HCT116 (cell line): ENCODE results near the gene DOCK9. TPM values are rescaled to one million over a fixed set of nuclear protein-coding genes. Genes with fewer than 3 reads are reported as not detected.

ENCODE experiments used
- ATAC-seq: fragments of 200-7000 bp; cut with Tn5 transposase; 2 replicates; pipeline ENCODE4 v1.9.1; 2020; ENCODE audit warnings: mild to moderate bottlenecking, moderate library complexity
- BruUV-seq: library from RNA; stranded (reverse); fragments of 400-500 nt; replicated peaks from 2 replicates; lab custom pipeline; 2021; lab: Mats Ljungman, UMichigan
- CTCF ChIA-PET: fragments of 300-600 bp; sonication (Branson Sonifier 250); formaldehyde crosslinking; loops from one replicate; lab custom pipeline; 2021; ENCODE audit warnings: antibody characterized with exemption; lab: Charles Lee
- POLR2A ChIA-PET: fragments of 300-600, 350-600 bp; sonication (Branson Sonifier 250); formaldehyde crosslinking; loops from one replicate; lab custom pipeline; 2021; ENCODE audit warnings: antibody characterized with exemption; lab: Charles Lee
- RAD21 ChIA-PET, 2 experiments: fragments of 300-600 bp; sonication (Branson Sonifier 250); formaldehyde crosslinking; loops; one replicate each; lab custom pipeline; 2023; ENCODE audit warnings: low total read pairs in 2 of 2; ENCODE audit not compliant: uncharacterized antibody in 2 of 2, unreplicated experiment in 2 of 2, low non-redundant PET in 1 of 2; lab: Charles Lee
- DNase-seq: peaks from one replicate; pipeline ENCODE4 v3.0.0-alpha.2; 2010; ENCODE audit warnings: low read depth, low spot score
- H2AFZ ChIP-seq: fragments of 200-600 bp; shearing (Covaris generic), sonication (generic); 2 replicates; pipeline ENCODE4 v1.6.1; 2017; ENCODE audit warnings: low read depth, mixed run types, mixed read lengths, antibody characterized with exemption, low read length; ENCODE audit not compliant: poor library complexity, severe bottlenecking
- H3K27ac ChIP-seq: 2 replicates; pipeline ENCODE4 v1.5.1; 2012; ENCODE audit warnings: low read depth, low read length
- H3K27me3 ChIP-seq: fragments of 200-600 bp; sonication (generic); 2 replicates; pipeline ENCODE4 v1.6.1; 2016; ENCODE audit warnings: mixed run types, low read length, mixed read lengths; ENCODE audit not compliant: insufficient read depth
- H3K36me3 ChIP-seq, 2 experiments: fragments of 200-500 bp in 1 of 2; fragments of 200-600 bp in 1 of 2; sonication (Bioruptor generic) in 1 of 2; sonication (generic) in 1 of 2; 2 replicates each; pipeline versions ENCODE4 v1.5.1 to v1.6.1; 2014 to 2016; ENCODE audit warnings: low read length in 2 of 2, inconsistent platforms in 1 of 2, mixed read lengths in 1 of 2, mixed run types in 1 of 2; ENCODE audit not compliant: insufficient read depth in 2 of 2, control insufficient read depth in 1 of 2
- H3K4me1 ChIP-seq, 2 experiments: fragments of 200-600 bp in 1 of 2; sonication (generic) in 1 of 2; 2 replicates each; pipeline versions ENCODE4 v1.5.1 to v1.6.1; 2012 to 2017; ENCODE audit warnings: low read length in 2 of 2, inconsistent platforms in 1 of 2, mild to moderate bottlenecking in 1 of 2, mixed read lengths in 1 of 2, mixed run types in 1 of 2, moderate library complexity in 1 of 2; ENCODE audit not compliant: insufficient read depth in 2 of 2, control insufficient read depth in 1 of 2
- H3K4me2 ChIP-seq: fragments of 200-600 bp; sonication (generic); 2 replicates; pipeline ENCODE4 v1.6.1; 2017; ENCODE audit warnings: mixed run types, low read length, mixed read lengths
- H3K4me3 ChIP-seq, 2 experiments: fragments of 200-600 bp in 1 of 2; sonication (generic) in 1 of 2; replicated peaks in 1 of 2; 2 replicates each; pipeline ENCODE4 v1.5.1; 2011 to 2016; ENCODE audit warnings: low read length in 2 of 2, control low read depth in 1 of 2, low read depth in 1 of 2, mild to moderate bottlenecking in 1 of 2, mixed read lengths in 1 of 2, mixed run types in 1 of 2
- H3K79me2 ChIP-seq: fragments of 200-600 bp; sonication (generic); 2 replicates; pipeline ENCODE4 v1.6.1; 2017; ENCODE audit warnings: mild to moderate bottlenecking, mixed run types, low read length, moderate library complexity, mixed read lengths; ENCODE audit not compliant: insufficient read depth
- H3K9ac ChIP-seq: fragments of 200-600 bp; sonication (generic); 2 replicates; pipeline ENCODE4 v1.6.1; 2016; ENCODE audit warnings: low read length, mixed read lengths
- H3K9me2 ChIP-seq: fragments of 200-600 bp; sonication (generic), shearing (Covaris generic); 2 replicates; pipeline ENCODE4 v1.6.1; 2017; ENCODE audit warnings: mixed run types, mild to moderate bottlenecking, moderate library complexity; ENCODE audit not compliant: insufficient read depth
- H3K9me3 ChIP-seq, 2 experiments: fragments of 200-500 bp in 1 of 2; fragments of 200-600 bp in 1 of 2; sonication (Bioruptor generic) in 1 of 2; sonication (generic) in 1 of 2; 2 replicates each; pipeline ENCODE4 v1.6.1; 2014 to 2017; ENCODE audit warnings: low read length in 2 of 2, mixed read lengths in 2 of 2, inconsistent platforms in 1 of 2, low read depth in 1 of 2, mild to moderate bottlenecking in 1 of 2, mixed run types in 1 of 2, moderate library complexity in 1 of 2; ENCODE audit not compliant: control insufficient read depth in 1 of 2, insufficient read depth in 1 of 2
- H4K20me1 ChIP-seq: fragments of 200-600 bp; sonication (generic), shearing (Covaris generic); 2 replicates; pipeline ENCODE4 v1.6.1; 2017; ENCODE audit warnings: mixed run types, mild to moderate bottlenecking, moderate library complexity; ENCODE audit not compliant: insufficient read depth
- CBX3 ChIP-seq: IDR thresholded peaks from 2 replicates; pipeline ENCODE4 v1.6.1; 2012; ENCODE audit warnings: low read depth
- CEBPB ChIP-seq: IDR thresholded peaks from 2 replicates; pipeline ENCODE4 v1.6.1; 2012; ENCODE audit warnings: low read depth
- CTCF ChIP-seq, 3 experiments: fragments of 200-600 bp in 1 of 3; sonication (generic) in 1 of 3; IDR thresholded peaks in 2 of 3; conservative IDR thresholded peaks in 1 of 3; 2 replicates each; pipeline ENCODE4 v1.5.1; 2012 to 2017; ENCODE audit warnings: low read depth in 2 of 3, low read length in 2 of 3, antibody characterized with exemption in 1 of 3, borderline replicate concordance in 1 of 3, control low read depth in 1 of 3, mild to moderate bottlenecking in 1 of 3, mixed read lengths in 1 of 3, mixed run types in 1 of 3, moderate library complexity in 1 of 3; ENCODE audit not compliant: insufficient read depth in 1 of 3
- EGR1 ChIP-seq: IDR thresholded peaks from 2 replicates; pipeline ENCODE4 v1.6.1; 2012; ENCODE audit warnings: low read depth
- EZH2 ChIP-seq: fragments of 200-600 bp; sonication (generic); IDR thresholded peaks from 2 replicates; pipeline ENCODE4 v1.6.1; 2017; ENCODE audit warnings: antibody characterized with exemption, mixed run types
- EZH2phosphoT487 ChIP-seq: fragments of 200-600 bp; IDR thresholded peaks from 2 replicates; pipeline ENCODE4 v1.6.1; 2018; ENCODE audit warnings: antibody characterized with exemption, borderline replicate concordance
- FOSL1 ChIP-seq: IDR thresholded peaks from 2 replicates; pipeline ENCODE4 v1.6.1; 2012; ENCODE audit warnings: low read depth
- JUND ChIP-seq: IDR thresholded peaks from 2 replicates; pipeline ENCODE4 v1.6.1; 2012
- RAD21 ChIP-seq: IDR thresholded peaks from 2 replicates; pipeline ENCODE4 v1.6.1; 2012; ENCODE audit warnings: low read depth, mild to moderate bottlenecking
- REST ChIP-seq: IDR thresholded peaks from 2 replicates; pipeline ENCODE4 v1.6.1; 2012; ENCODE audit warnings: low read depth
- SRF ChIP-seq: IDR thresholded peaks from 2 replicates; pipeline ENCODE4 v1.6.1; 2012; ENCODE audit warnings: low read depth
- TCF7L2 ChIP-seq: IDR thresholded peaks from 2 replicates; pipeline ENCODE4 v1.7.0; 2011; ENCODE audit warnings: borderline replicate concordance, inconsistent platforms; ENCODE audit not compliant: insufficient read depth, insufficient read length; ENCODE audit errors: extremely low read depth
- YY1 ChIP-seq: IDR thresholded peaks from 2 replicates; pipeline ENCODE4 v1.6.1; 2011; ENCODE audit warnings: low read length, low read depth, moderate library complexity, mild to moderate bottlenecking; ENCODE audit not compliant: insufficient replicate concordance; ENCODE audit errors: extremely low read depth
- ZBTB33 ChIP-seq: IDR thresholded peaks from 2 replicates; pipeline ENCODE4 v1.6.1; 2011; ENCODE audit warnings: mild to moderate bottlenecking, low read length, moderate library complexity; ENCODE audit not compliant: insufficient replicate concordance; ENCODE audit errors: extremely low read depth
- ZFX ChIP-seq: fragments of 450-650 bp; IDR thresholded peaks from 2 replicates; pipeline ENCODE4 v1.6.1; 2017
- ZNF274 ChIP-seq: fragments of 200-500 bp; sonication (Bioruptor generic); IDR thresholded peaks from 2 replicates; pipeline ENCODE4 v1.6.1; 2014; ENCODE audit warnings: mild to moderate bottlenecking, low read depth, low read length, inconsistent platforms
- intact Hi-C: fragments of 100-400 bp; cut with micrococcal nuclease; formaldehyde crosslinking; loops from 2 replicates; pipeline ENCODE4 v1.10.0; 2022
- total RNA-seq: library from RNA; stranded (reverse); gene quantifications from one replicate; pipeline ENCODE4 v1.2.1, GENCODE V29; 2021; ENCODE audit not compliant: unreplicated experiment

Gene DOCK9
- total RNA-seq, 1 experiment from 2014 or later, result 58.8 TPM

GRCh38 chr13:98955336-98955735 lies 22.5 kb downstream of the DOCK9 start (continued):
- TF ChIP-seq ZBTB33 (no peak), EZH2phosphoT487 (no peak), TCF7L2 (no peak), EZH2 (no peak), ZFX (no peak), RAD21 (no peak), EGR1 (no peak)

- H3K9me2 ChIP-seq, result no peaks in the 10 kb centered on the region
- no peaks in the 10 kb centered on the region for H3K36me3 ChIP-seq
- H3K4me3 ChIP-seq, result no peak overlapping the region
- no TSS peak for BruUV-seq
- DNase-seq (no peak), ATAC-seq (no peak)
- no peak overlapping the region for H3K9ac ChIP-seq
- no peaks in the 10 kb centered on the region for H3K79me2 ChIP-seq
- no peaks in the 10 kb centered on the region for H3K27me3 ChIP-seq
- H4K20me1 ChIP-seq, result no peaks in the 10 kb centered on the region
- no peak overlapping the region for H3K27ac ChIP-seq
- no peaks in the 10 kb centered on the region for H3K4me1 ChIP-seq
- no peak overlapping the region for H2AFZ ChIP-seq
- RAD21 ChIA-PET, result no interaction called here
- CTCF ChIA-PET, result no interaction called here
- H3K4me2 ChIP-seq, result no peak overlapping the region
- intact Hi-C loops, result no loop called here
- POLR2A ChIA-PET, result no interaction called here
- no peaks in the 10 kb centered on the region for H3K9me3 ChIP-seq
- no peak for TF ChIP-seq EZH2phosphoT487
- no peak for TF ChIP-seq EGR1
- TF ChIP-seq JUND, result no peak
- TF ChIP-seq CEBPB, result no peak
- no peak for TF ChIP-seq CBX3
- TF ChIP-seq CTCF (IDR thresholded peaks at IDR 0.05 in 2 of 3, conservative IDR thresholded peaks at IDR 0.05 in 1 of 3; ENCODE audit: borderline replicate concordance in 1 of 3, insufficient read depth in 1 of 3, low read depth in 2 of 3, low read length in 2 of 3), result no peak
- no peak for TF ChIP-seq EZH2
- no peak for TF ChIP-seq TCF7L2
- TF ChIP-seq ZNF274, result no peak
- no peak for TF ChIP-seq FOSL1
- no peak for TF ChIP-seq SRF
- TF ChIP-seq RAD21, result no peak
- no peak for TF ChIP-seq REST
- no peak for TF ChIP-seq ZBTB33
- no peak for TF ChIP-seq YY1
Observed at GRCh38 chr13:98954313-98954712, 23.6 kb downstream of the DOCK9 start.
